ENCODE data around the gene NAA60.

The NAA60 gene

GRCh38 chr16:3513892-3514583 is 70.6 kb downstream of the NAA60 start:
- no peak for DNase-seq

- DNase-seq: no peak
These were observed 71.1 kb downstream of the NAA60 start for GRCh38 chr16:3514621-3515020.

- no peak for DNase-seq
These were observed 72.4 kb downstream of the NAA60 start for GRCh38 chr16:3515897-3516296.

GRCh38 chr16:3518292-3518985 is 75.0 kb downstream of the NAA60 start:
- no peak for DNase-seq

DNA sequence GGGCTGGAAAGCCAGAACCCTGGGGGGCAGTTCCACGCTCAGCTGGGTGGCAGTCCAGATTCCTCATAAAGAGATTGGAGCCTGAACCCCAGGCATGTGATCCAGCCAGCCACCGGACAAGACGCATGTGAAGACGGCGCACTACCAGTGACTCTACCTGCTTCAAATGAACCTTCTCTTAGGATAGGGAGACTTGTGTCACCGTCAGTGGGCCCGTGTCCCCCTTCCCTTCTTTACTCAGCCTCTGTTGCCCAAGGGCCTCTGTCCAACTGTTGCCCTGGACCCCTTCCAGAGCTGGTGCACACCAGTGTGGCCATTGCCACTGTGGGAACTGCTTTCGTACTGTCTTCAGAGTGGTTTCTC is 75.5 kb downstream of the NAA60 start:
- no peak for DNase-seq

GRCh38 chr16:3519581-3519980 is 76.1 kb downstream of the NAA60 start:
- DNase-seq: no peak

DNA sequence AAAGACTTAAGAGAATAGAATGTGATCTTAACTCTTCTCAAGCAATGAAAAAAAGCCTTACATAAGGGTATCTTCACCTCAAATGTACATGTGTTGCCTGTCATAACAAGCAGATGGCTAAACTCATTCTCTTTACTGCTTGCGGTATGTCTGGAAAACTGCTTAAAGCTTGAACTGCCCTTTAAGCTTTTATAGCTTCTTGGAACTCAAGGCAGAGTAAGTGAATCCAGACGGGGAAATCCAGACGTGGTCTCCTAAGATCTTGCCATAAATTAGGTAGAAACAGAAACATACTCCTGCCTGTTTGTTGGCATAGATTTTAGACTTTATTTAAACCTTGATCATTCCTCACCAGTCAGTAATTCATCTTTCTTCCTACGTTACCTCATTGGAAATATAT is 76.9 kb downstream of the NAA60 start:
- no peak for DNase-seq

- DNase-seq: no peak
These were observed 77.4 kb downstream of the NAA60 start for GRCh38 chr16:3520841-3521240.

- no peak for DNase-seq
These were observed 79.8 kb downstream of the NAA60 start for GRCh38 chr16:3523281-3523680.

DNA sequence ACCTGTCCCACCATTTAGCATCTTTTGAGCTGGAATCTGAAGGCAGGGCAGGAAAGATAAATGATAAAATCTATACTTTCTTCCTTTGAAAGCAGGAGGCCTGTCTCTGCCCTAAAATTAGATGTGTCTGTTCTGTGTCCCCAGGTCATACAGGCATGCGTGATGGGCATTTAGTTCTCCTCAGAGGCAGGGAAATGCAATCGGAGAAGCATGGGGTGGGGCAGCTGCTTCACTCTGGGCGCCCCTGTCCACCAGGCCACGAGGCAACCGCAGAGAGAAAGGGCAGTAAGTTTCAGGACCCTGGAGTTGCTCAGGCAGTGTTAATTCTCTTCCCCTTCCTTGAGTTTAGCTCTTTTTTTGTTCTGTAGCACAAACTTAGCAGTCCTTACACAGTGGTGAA is 82.5 kb downstream of the NAA60 start:
- DNase-seq: no peak

DNA sequence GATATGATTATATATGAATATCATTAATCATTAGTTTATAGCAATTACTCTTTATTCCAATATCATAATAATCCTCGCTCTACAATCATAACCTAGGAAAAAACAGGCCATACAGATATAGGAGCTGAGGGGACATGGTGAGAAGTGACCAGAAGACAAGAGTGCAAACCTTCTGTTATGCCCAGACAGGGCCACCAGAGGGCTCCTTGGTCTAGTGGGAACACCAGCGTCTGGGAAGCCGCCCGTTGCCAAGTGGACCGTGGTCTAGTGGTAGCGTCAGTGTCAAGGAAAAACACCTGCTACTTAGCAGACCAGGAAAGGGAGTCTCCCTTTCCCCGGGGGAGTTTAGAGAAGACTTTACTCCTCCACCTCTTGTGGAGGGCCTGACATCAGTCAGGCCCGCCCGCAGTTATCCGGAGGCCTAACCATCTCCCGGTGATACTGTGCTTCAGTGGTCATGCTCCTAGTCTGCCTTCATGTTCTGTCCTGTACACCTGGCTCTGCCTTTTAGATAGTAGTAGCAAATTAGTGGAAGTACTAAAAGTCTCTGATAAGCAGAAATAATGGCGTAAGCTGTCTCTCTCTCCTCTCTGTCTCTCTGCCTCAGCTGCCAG is 83.8 kb downstream of the NAA60 start:
- DNase-seq: peak; percentile 63

DNA sequence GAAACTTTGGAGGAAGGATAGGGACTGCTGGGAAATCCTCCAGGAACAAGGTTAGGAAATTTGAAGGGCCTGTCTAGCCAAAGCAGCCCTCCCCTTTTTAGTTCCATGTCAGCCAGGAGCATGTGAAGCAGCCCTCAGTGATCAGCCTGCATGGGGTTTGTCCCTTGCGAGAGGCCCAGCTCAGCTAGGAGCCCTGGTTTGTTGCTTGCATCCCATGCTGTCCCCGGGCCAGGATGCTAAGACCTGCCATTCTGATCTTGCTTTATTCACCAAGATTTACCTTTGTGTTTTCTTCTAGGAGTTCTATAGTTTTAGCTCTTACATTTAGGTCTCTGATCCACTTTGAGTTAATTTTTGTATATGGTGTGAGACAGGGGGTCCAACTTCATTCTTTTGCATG is 84.9 kb downstream of the NAA60 start:
- no peak for DNase-seq

DNA sequence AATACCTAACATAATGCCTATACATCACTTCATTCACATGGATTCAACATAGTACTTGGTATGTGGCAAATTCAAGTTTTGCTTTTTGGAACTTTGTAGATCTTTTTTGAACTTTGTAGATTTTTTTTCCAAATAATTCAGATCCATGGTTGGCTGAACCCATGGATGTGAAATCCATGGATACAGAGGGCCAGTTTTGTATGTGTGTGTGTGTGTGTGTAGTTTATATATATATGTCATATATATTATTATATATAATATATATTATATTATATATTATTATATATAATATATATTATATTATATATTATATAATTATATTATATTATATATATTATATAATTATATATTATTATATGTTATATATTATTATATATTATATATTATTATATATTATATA is 85.7 kb downstream of the NAA60 start:
- DNase-seq: no peak

DNA sequence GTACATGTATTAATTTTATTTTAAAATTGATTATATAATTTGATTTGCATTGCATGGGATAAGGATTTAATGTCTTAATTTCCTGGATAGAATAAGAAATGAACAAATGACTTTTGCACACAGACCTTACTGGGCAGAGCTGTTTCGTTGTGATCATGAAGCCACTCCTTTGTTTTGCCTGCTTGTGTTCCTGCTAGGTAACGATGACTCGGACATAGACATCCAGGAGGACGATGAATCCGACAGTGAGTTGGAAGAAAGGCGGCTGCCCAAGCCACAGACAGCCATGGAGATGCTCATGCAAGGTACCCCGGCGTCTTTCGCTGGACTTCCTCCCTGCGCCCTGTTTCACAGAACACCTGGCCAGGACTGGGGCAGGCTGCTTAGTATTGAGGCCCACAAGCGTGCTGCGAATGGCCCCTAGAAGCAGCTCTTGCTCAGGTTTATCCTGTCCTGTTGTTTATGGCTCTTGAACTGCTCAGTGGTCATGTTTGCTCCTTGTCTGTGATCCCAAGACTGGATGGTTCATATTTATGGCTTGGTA is 87.0 kb downstream of the NAA60 start:
- DNase-seq: no peak

- no peak for DNase-seq
These were observed 89.3 kb downstream of the NAA60 start for GRCh38 chr16:3532741-3533140.

GRCh38 chr16:3534126-3534525 is 90.6 kb downstream of the NAA60 start:
- DNase-seq: no peak

- no peak for DNase-seq
These were observed 92.8 kb downstream of the NAA60 start for GRCh38 chr16:3536271-3536731.

Data from NCI-H2029 (cell line).